Thyroid gland (tissue), 4 donors: ENCODE results near the gene ITGB4. TPM values are rescaled to one million over a fixed set of nuclear protein-coding genes. Genes with fewer than 3 reads are reported as not detected.

ENCODE experiments used
- DNase-seq, 2 donors: peaks; one replicate each; pipeline ENCODE4 v3.0.0-alpha.2; 2019
- H3K27ac ChIP-seq, 3 donors: fragments of 200-600 bp; sonication (generic); 1 replicate in 2 of 3; 2 replicates in 1 of 3; pipeline ENCODE4 v1.5.1; 2016 to 2019; ENCODE audit warnings: mild to moderate bottlenecking in 1 of 3, moderate library complexity in 1 of 3
- H3K27me3 ChIP-seq: fragments of 200-600 bp; sonication (generic); one replicate; pipeline ENCODE4 v1.5.1; 2019
- H3K36me3 ChIP-seq, 2 donors: fragments of 200-600 bp; sonication (generic); one replicate each; pipeline ENCODE4 v1.5.1; 2016 to 2019
- H3K4me1 ChIP-seq, 2 donors: fragments of 200-600 bp; sonication (generic); one replicate each; pipeline ENCODE4 v1.5.1; 2017 to 2019
- H3K4me3 ChIP-seq, 3 donors: fragments of 200-600 bp; sonication (generic); replicated peaks in 1 of 3; 1 replicate in 2 of 3; 2 replicates in 1 of 3; pipeline ENCODE4 v1.5.1; 2016; ENCODE audit warnings: mild to moderate bottlenecking in 1 of 3
- H3K9me3 ChIP-seq: fragments of 200-600 bp; sonication (generic); one replicate; pipeline ENCODE4 v1.5.1; 2017
- POLR2A ChIP-seq, 2 donors: fragments of 450-650 bp; IDR thresholded peaks; one replicate each; pipeline ENCODE4 v1.6.1; 2017; ENCODE audit warnings: antibody characterized with exemption in 2 of 2, mild to moderate bottlenecking in 2 of 2, moderate library complexity in 1 of 2
- WGBS, 2 donors: methylation state at CpG; one replicate each; pipeline ENCODE4 v1.1.5; 2017; 5-methylcytosine and 5-hydroxymethylcytosine counted together
- intact Hi-C: fragments of 100-400 bp; cut with DNase I; formaldehyde crosslinking; loops from one replicate; pipeline ENCODE4 v1.15.1; 2023
- total RNA-seq, 4 donors: library from RNA; depleted of rRNA; stranded (reverse); fragments of >200 nt; gene quantifications; one replicate each; pipeline ENCODE4 v1.2.3, GENCODE V29; 2016
- TF ChIP-seq, protein P1 (sequence below), 6 experiments: fragments of 200-600 bp in 3 of 6; fragments of 450-650 bp in 3 of 6; sonication (generic) in 3 of 6; IDR thresholded peaks; one replicate each; pipeline ENCODE4 v1.5.1; 2016 to 2019; ENCODE audit warnings: antibody characterized with exemption in 6 of 6, mild to moderate bottlenecking in 2 of 6, inconsistent platforms in 1 of 6, moderate library complexity in 1 of 6

Gene ITGB4
- total RNA-seq, 4 donors from 2014 or later: 19.7 to 27.3 (median 23.1) TPM

DNA sequence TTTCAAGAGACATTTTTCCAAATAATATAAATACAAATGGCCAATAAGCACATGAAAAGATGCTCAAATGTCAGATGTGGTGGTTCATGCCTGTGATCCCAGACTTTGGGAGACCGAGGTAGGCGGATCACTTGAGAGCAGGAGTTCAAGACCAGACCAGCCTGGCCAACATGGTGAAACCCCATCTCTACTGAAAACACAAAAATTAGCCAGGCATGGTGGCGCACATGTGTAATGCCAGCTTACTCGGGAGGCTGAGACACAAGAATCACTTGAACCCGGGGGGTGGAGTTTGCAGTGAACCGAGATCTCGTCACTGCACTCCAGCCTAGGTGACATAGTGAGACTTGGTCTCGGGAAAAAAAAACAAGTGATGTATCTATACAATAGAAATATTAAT, 46.6 kb downstream of the ITGB4 start:
- TF ChIP-seq, protein P1, sequence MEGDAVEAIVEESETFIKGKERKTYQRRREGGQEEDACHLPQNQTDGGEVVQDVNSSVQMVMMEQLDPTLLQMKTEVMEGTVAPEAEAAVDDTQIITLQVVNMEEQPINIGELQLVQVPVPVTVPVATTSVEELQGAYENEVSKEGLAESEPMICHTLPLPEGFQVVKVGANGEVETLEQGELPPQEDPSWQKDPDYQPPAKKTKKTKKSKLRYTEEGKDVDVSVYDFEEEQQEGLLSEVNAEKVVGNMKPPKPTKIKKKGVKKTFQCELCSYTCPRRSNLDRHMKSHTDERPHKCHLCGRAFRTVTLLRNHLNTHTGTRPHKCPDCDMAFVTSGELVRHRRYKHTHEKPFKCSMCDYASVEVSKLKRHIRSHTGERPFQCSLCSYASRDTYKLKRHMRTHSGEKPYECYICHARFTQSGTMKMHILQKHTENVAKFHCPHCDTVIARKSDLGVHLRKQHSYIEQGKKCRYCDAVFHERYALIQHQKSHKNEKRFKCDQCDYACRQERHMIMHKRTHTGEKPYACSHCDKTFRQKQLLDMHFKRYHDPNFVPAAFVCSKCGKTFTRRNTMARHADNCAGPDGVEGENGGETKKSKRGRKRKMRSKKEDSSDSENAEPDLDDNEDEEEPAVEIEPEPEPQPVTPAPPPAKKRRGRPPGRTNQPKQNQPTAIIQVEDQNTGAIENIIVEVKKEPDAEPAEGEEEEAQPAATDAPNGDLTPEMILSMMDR (IDR thresholded peaks at IDR 0.05): no peak
- TF ChIP-seq POLR2A (IDR thresholded peaks at IDR 0.05): no peak
- intact Hi-C loops: no loop called here
- no peaks in the 10 kb centered on the region for H3K36me3 ChIP-seq
- H3K27me3 ChIP-seq: no peaks in the 10 kb centered on the region
- no peak overlapping the region for H3K4me3 ChIP-seq
- no peak overlapping the region for H3K27ac ChIP-seq
- DNase-seq: no peak
- peaks cover 10 to 11% of the 10 kb centered on the region in 2 donors for H3K4me1 ChIP-seq
- H3K9me3 ChIP-seq: no peaks in the 10 kb centered on the region
- WGBS, 2 donors: 82 to 85% methylated on average over 8 of the region's 8 CpGs

DNA sequence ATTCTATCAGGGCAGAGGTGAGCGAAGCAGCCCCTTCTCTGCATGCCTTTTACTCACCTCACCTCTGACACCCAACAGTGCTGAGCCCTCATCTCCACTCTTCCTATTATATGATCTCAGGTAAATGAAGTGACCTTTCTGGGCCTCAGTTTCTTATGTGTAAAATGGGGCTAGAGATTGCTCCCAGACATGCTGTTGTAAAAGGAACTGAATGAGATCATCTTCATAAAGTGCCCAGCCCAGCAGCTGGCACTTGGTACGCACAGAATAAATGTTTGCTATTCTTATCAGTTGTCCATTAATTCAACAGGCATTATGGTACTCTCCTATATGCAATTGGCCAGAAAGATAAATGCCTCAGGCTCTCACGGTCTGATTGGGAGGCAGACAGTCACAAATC, 48.3 kb downstream of the ITGB4 start:
- TF ChIP-seq, protein P1 (IDR thresholded peaks at IDR 0.05): no peak
- TF ChIP-seq POLR2A (IDR thresholded peaks at IDR 0.05): no peak
- intact Hi-C loops: no loop called here

DNA sequence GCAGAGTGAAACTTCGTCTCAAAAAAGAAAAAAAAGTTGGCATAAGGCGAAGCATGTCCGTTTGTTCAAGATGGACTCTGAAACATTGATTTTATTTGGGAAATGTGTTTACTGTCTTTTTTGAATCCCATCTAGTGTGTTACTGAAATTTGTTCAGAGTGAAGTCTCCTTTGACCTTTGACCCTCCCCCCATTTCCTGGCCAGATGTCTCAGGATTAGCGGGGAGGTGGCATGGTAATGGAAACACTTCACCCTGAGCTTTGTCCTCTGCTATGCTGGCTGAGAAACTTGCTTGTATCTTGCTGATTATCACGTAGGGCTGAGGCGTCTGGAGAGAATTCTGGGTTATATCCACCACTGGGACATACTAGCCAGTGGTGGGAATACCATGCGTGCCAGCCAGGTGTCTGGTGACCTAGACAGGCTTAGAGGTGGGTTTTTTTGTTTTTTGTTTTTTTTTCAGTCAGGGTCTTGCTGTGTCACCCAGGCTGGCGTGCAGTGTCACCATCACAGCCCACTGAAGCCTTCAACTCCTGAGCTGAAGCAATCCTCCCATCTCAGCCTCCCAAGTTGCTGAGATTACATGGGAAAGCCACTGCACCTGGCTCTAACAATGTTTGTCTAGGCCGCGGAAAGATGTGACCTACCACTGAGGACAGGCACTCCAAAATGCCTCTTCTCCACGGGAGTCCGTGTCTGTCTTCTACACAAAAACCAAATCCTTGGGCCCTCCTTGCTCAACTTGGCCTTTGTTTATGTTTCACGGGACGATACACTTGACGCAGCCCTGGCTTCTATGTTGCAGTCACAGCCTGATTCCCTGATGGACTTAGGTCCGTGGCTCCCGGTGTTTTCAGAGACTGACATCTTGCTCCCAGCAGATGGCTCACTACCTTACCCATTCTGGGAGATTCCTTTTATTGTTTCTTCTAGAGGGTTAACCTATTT, 50.3 kb downstream of the ITGB4 start:
- TF ChIP-seq, protein P1 (IDR thresholded peaks at IDR 0.05): no peak
- no peak for TF ChIP-seq POLR2A (IDR thresholded peaks at IDR 0.05)
- no peaks in the 10 kb centered on the region for H3K27me3 ChIP-seq
- no peaks in the 10 kb centered on the region for H3K9me3 ChIP-seq
- intact Hi-C loops: no loop called here
- no peak overlapping the region for H3K27ac ChIP-seq
- no peak overlapping the region for H3K4me3 ChIP-seq
- H3K4me1 ChIP-seq: peaks cover 10 to 15% of the 10 kb centered on the region in 2 donors
- H3K36me3 ChIP-seq: no peaks in the 10 kb centered on the region
- WGBS, 2 donors: 75 to 78% methylated on average over 17 of the region's 17 CpGs
- no peak for DNase-seq

More for the DNA sequence above, 48.3 kb downstream of the ITGB4 start:
- Histone ChIP-seq H3K36me3 (no peaks in the 10 kb centered on the region), H3K27ac (no peak overlapping the region), H3K4me3 (no peak overlapping the region), H3K27me3 (no peaks in the 10 kb centered on the region), H3K9me3 (no peaks in the 10 kb centered on the region), H3K4me1 (peaks cover under 1% of the 10 kb centered on the region in 2 donors)
- DNase-seq: no peak
- WGBS, 2 donors: 87 to 90% methylated on average over 3 of the region's 3 CpGs

DNA sequence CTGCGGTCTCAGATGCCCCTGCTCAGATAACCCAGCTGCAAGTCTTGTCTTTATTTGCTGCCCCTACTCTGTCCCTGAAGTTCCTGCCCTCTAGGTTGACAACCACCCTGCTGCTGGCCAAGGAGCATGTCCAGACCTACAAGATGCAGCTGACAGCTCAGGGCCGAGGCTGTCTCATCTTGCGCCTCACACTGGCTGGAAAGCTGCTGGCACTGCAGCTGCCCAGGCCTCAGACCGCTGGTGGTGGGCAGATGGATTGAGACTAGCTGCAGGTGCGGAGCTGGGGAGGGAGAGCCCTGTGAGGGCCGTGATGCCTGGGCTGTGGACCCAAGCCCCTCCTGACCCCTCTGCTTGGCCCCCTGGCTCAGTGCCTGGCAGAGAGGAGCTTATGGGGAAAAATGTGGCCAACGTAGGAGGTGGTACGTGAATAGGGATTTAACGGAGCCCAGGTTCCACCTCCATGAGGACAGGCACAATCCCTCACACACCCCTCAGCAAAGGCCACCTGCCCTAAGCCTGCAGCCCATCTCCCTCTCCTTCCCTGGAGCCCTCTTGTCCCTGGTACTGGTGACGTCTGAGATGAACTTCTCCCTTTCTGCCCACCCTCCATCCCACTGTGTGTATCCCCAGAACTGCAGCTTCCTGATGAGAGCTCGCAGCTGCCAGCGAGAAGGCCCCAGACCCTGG, 52.0 kb downstream of the ITGB4 start:
- intact Hi-C loops: no loop called here
- TF ChIP-seq, protein P1 (IDR thresholded peaks at IDR 0.05): no peak
- TF ChIP-seq POLR2A (IDR thresholded peaks at IDR 0.05): no peak
- no peaks in the 10 kb centered on the region for H3K27me3 ChIP-seq
- no peaks in the 10 kb centered on the region for H3K9me3 ChIP-seq
- 90 to 93% methylated on average over 8 to 12 of the region's 12 CpGs for WGBS, 2 donors
- H3K36me3 ChIP-seq: peaks cover 4 to 5% of the 10 kb centered on the region in 2 donors
- H3K27ac ChIP-seq: no peak overlapping the region
- peaks cover 22 to 24% of the 10 kb centered on the region in 2 donors for H3K4me1 ChIP-seq
- DNase-seq: no peak
- no peak overlapping the region for H3K4me3 ChIP-seq
